ENCODE measurements around the gene TMCO4. TPM values are rescaled to one million over a fixed set of nuclear protein-coding genes. Genes with fewer than 3 reads are reported as not detected.

TMCO4 gene
- polyA plus RNA-seq, 1 experiment = 10.1 TPM

DNA sequence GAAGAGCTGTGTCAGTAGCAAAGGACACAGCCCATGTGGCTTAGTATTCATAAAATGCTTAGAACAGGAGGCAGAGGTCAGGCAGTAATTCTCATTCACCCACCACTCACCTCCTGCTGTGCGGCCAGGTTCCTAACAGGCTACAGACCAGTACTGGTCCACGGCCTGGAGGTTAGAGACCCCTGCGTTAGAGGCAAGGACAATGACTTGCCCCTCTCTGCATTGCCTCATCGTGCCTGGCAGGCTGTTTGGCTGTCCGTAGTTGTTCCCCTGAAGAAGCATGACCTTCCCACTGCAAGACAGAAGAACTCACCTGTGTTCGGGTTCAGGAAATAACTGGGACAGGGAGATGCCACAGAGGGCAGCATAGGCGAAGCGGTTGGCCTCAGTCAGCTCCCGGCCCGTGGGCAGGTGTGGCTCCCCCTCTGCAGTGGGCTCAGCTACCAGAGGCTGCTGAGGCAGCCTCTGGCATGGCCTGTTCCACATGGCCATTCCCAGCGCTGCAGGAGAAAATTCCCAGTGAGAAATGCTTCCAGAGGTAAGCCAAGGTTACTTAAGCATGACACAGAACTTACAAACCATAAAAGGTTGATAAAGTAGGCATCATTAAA is 19.3 kb downstream of the TMCO4 start:
- ChIA-PET POLR2A (no interaction called here), CTCF (no interaction called here)
- Histone ChIP-seq H3K27me3 (ENCODE audit: control insufficient read depth, insufficient read depth, low read length) (no peaks in the 10 kb centered on the region), H3K27ac (ENCODE audit: low read depth, low read length) (no peak overlapping the region), H3K9me3 (ENCODE audit: control insufficient read depth, insufficient read depth, low read length) (no peaks in the 10 kb centered on the region), H3K4me3 (ENCODE audit: low read depth, low read length) (no peak overlapping the region)
- DNase-seq (ENCODE audit: low read depth, low spot score) = no peak
- TF ChIP-seq, protein P1, sequence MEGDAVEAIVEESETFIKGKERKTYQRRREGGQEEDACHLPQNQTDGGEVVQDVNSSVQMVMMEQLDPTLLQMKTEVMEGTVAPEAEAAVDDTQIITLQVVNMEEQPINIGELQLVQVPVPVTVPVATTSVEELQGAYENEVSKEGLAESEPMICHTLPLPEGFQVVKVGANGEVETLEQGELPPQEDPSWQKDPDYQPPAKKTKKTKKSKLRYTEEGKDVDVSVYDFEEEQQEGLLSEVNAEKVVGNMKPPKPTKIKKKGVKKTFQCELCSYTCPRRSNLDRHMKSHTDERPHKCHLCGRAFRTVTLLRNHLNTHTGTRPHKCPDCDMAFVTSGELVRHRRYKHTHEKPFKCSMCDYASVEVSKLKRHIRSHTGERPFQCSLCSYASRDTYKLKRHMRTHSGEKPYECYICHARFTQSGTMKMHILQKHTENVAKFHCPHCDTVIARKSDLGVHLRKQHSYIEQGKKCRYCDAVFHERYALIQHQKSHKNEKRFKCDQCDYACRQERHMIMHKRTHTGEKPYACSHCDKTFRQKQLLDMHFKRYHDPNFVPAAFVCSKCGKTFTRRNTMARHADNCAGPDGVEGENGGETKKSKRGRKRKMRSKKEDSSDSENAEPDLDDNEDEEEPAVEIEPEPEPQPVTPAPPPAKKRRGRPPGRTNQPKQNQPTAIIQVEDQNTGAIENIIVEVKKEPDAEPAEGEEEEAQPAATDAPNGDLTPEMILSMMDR (IDR thresholded peaks at IDR 0.05; ENCODE audit: low read depth, low read length) = no peak

DNA sequence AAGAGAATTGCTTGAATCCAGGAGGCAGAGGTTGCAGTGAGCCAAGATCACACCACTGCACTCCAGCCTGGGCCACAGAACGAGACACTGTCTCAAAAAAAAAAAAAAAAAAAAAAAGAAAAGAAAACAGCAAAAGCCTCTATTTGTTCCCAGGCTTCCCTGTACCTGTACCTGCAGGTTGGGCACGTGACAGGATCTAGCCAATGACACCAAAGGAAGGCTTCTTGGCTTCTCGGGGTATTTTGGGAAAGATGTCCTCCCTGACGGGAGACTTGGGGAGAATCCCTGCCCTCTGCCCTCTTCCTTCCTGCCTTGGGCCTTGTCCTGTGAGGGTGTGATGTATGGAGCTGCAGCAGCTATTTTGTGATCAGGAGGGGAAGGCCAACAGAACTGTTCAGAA is 22.8 kb downstream of the TMCO4 start:
- CTCF ChIA-PET = interaction anchor here (0.7 kb wide), 1 partner anchor 15 kb away, joined by 7 read pairs; no protein-coding TSS in a partner anchor
- POLR2A ChIA-PET = no interaction called here
- no peak for DNase-seq (ENCODE audit: low read depth, low spot score)
- Histone ChIP-seq H3K9me3 (ENCODE audit: control insufficient read depth, insufficient read depth, low read length) (no peaks in the 10 kb centered on the region), H3K27ac (ENCODE audit: low read depth, low read length) (no peak overlapping the region), H3K4me3 (ENCODE audit: low read depth, low read length) (no peak overlapping the region), H3K27me3 (ENCODE audit: control insufficient read depth, insufficient read depth, low read length) (no peaks in the 10 kb centered on the region)
- TF ChIP-seq, protein P1 (IDR thresholded peaks at IDR 0.05; ENCODE audit: low read depth, low read length) = no peak

DNA sequence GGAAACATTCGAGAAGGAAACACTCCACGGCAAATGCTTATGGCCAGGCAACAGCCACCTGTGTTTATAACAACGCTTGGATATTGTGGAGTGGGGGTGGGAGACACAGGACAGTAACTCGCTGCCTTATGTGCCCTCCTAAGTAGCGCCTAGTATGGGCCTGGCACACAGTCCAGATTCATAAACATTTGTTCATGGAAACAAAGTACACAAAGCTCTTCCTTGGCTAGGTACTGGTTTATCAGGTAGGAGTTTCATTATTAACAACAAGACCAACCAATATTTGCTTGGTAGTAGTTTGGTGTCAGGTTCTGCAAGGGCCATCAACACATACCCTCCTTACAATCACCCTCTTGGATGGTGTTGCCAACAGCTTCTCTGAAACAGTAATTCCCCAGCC is 23.4 kb downstream of the TMCO4 start:
- CTCF ChIA-PET = no interaction called here
- no peaks in the 10 kb centered on the region for H3K9me3 ChIP-seq (ENCODE audit: control insufficient read depth, insufficient read depth, low read length)
- H3K27ac ChIP-seq (ENCODE audit: low read depth, low read length) = no peak overlapping the region

DNA sequence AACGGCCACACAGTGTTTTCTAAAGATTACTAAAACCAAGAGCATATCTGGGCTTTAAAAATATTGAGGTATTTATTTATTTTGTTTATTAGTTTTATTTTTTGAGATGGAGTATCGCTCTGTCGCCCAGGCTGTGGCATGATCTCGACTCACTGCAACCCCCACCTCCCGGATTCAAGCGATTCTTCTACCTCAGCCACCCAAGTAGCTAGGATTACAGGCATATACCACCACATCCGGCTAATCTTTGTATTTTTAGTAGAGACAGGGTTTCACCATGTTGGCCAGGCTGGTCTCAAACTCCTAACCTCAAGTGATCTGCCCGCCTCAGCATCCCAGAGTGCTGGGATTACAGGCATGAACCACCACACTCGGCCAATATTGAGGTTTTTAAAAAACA is 23.9 kb downstream of the TMCO4 start:
- Histone ChIP-seq H3K27ac (ENCODE audit: low read depth, low read length) (no peak overlapping the region), H3K4me3 (ENCODE audit: low read depth, low read length) (no peak overlapping the region), H3K9me3 (ENCODE audit: control insufficient read depth, insufficient read depth, low read length) (no peaks in the 10 kb centered on the region), H3K27me3 (ENCODE audit: control insufficient read depth, insufficient read depth, low read length) (no peaks in the 10 kb centered on the region)
- CTCF ChIA-PET = no interaction called here
- TF ChIP-seq, protein P1 (IDR thresholded peaks at IDR 0.05; ENCODE audit: low read depth, low read length) = no peak
- DNase-seq (ENCODE audit: low read depth, low spot score) = no peak
- POLR2A ChIA-PET = no interaction called here

More for the DNA sequence above, 23.4 kb downstream of the TMCO4 start:
- POLR2A ChIA-PET = no interaction called here
- TF ChIP-seq, protein P1 (IDR thresholded peaks at IDR 0.05; ENCODE audit: low read depth, low read length) = no peak
- DNase-seq (ENCODE audit: low read depth, low spot score) = no peak
- Histone ChIP-seq H3K4me3 (ENCODE audit: low read depth, low read length) (no peak overlapping the region), H3K27me3 (ENCODE audit: control insufficient read depth, insufficient read depth, low read length) (no peaks in the 10 kb centered on the region)

DNA sequence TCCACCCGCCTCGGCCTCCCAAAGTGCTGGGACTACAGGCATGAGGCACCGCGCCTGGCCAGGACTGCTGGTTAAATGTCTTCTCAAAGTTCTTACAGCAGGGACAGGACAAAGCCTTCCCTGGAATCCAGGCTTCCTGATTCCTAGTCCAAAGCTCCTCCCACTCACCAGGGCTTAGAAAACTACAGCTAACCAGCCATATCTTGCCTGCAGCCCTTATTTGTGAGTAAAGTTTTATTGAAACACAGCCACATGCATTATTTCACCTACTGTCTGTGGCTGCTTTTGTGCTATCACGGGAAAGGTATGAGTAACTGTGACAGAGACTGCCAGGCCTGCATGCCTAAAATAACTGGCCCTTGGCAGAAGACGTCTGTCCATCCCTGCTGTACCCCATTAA is 24.4 kb downstream of the TMCO4 start:
- Histone ChIP-seq H3K9me3 (ENCODE audit: control insufficient read depth, insufficient read depth, low read length) (no peaks in the 10 kb centered on the region), H3K27me3 (ENCODE audit: control insufficient read depth, insufficient read depth, low read length) (no peaks in the 10 kb centered on the region), H3K27ac (ENCODE audit: low read depth, low read length) (no peak overlapping the region), H3K4me3 (ENCODE audit: low read depth, low read length) (no peak overlapping the region)
- TF ChIP-seq, protein P1 (IDR thresholded peaks at IDR 0.05; ENCODE audit: low read depth, low read length) = no peak
- DNase-seq (ENCODE audit: low read depth, low spot score) = no peak
- ChIA-PET POLR2A (no interaction called here), CTCF (no interaction called here)
